HCT116 (cell line): ENCODE measurements around the gene GALNT13. TPM values are rescaled to one million over a fixed set of nuclear protein-coding genes. Genes with fewer than 3 reads are reported as not detected.

ENCODE experiments used
- ATAC-seq: fragments of 200-7000 bp; cut with Tn5 transposase; 2 replicates; pipeline ENCODE4 v1.9.1; 2020; ENCODE audit warnings: mild to moderate bottlenecking, moderate library complexity
- BruUV-seq: library from RNA; stranded (reverse); fragments of 400-500 nt; replicated peaks from 2 replicates; lab custom pipeline; 2021; lab: Mats Ljungman, UMichigan
- CTCF ChIA-PET: fragments of 300-600 bp; sonication (Branson Sonifier 250); formaldehyde crosslinking; loops from one replicate; lab custom pipeline; 2021; ENCODE audit warnings: antibody characterized with exemption; lab: Charles Lee
- POLR2A ChIA-PET: fragments of 300-600, 350-600 bp; sonication (Branson Sonifier 250); formaldehyde crosslinking; loops from one replicate; lab custom pipeline; 2021; ENCODE audit warnings: antibody characterized with exemption; lab: Charles Lee
- RAD21 ChIA-PET, 2 experiments: fragments of 300-600 bp; sonication (Branson Sonifier 250); formaldehyde crosslinking; loops; one replicate each; lab custom pipeline; 2023; ENCODE audit warnings: low total read pairs in 2 of 2; ENCODE audit not compliant: uncharacterized antibody in 2 of 2, unreplicated experiment in 2 of 2, low non-redundant PET in 1 of 2; lab: Charles Lee
- DNase-seq: peaks from one replicate; pipeline ENCODE4 v3.0.0-alpha.2; 2010; ENCODE audit warnings: low read depth, low spot score
- H2AFZ ChIP-seq: fragments of 200-600 bp; shearing (Covaris generic), sonication (generic); 2 replicates; pipeline ENCODE4 v1.6.1; 2017; ENCODE audit warnings: low read depth, mixed run types, mixed read lengths, antibody characterized with exemption, low read length; ENCODE audit not compliant: poor library complexity, severe bottlenecking
- H3K27ac ChIP-seq: 2 replicates; pipeline ENCODE4 v1.5.1; 2012; ENCODE audit warnings: low read depth, low read length
- H3K27me3 ChIP-seq: fragments of 200-600 bp; sonication (generic); 2 replicates; pipeline ENCODE4 v1.6.1; 2016; ENCODE audit warnings: mixed run types, low read length, mixed read lengths; ENCODE audit not compliant: insufficient read depth
- H3K36me3 ChIP-seq, 2 experiments: fragments of 200-500 bp in 1 of 2; fragments of 200-600 bp in 1 of 2; sonication (Bioruptor generic) in 1 of 2; sonication (generic) in 1 of 2; 2 replicates each; pipeline versions ENCODE4 v1.5.1 to v1.6.1; 2014 to 2016; ENCODE audit warnings: low read length in 2 of 2, inconsistent platforms in 1 of 2, mixed read lengths in 1 of 2, mixed run types in 1 of 2; ENCODE audit not compliant: insufficient read depth in 2 of 2, control insufficient read depth in 1 of 2
- H3K4me1 ChIP-seq, 2 experiments: fragments of 200-600 bp in 1 of 2; sonication (generic) in 1 of 2; 2 replicates each; pipeline versions ENCODE4 v1.5.1 to v1.6.1; 2012 to 2017; ENCODE audit warnings: low read length in 2 of 2, inconsistent platforms in 1 of 2, mild to moderate bottlenecking in 1 of 2, mixed read lengths in 1 of 2, mixed run types in 1 of 2, moderate library complexity in 1 of 2; ENCODE audit not compliant: insufficient read depth in 2 of 2, control insufficient read depth in 1 of 2
- H3K4me2 ChIP-seq: fragments of 200-600 bp; sonication (generic); 2 replicates; pipeline ENCODE4 v1.6.1; 2017; ENCODE audit warnings: mixed run types, low read length, mixed read lengths
- H3K4me3 ChIP-seq, 2 experiments: fragments of 200-600 bp in 1 of 2; sonication (generic) in 1 of 2; replicated peaks in 1 of 2; 2 replicates each; pipeline ENCODE4 v1.5.1; 2011 to 2016; ENCODE audit warnings: low read length in 2 of 2, control low read depth in 1 of 2, low read depth in 1 of 2, mild to moderate bottlenecking in 1 of 2, mixed read lengths in 1 of 2, mixed run types in 1 of 2
- H3K79me2 ChIP-seq: fragments of 200-600 bp; sonication (generic); 2 replicates; pipeline ENCODE4 v1.6.1; 2017; ENCODE audit warnings: mild to moderate bottlenecking, mixed run types, low read length, moderate library complexity, mixed read lengths; ENCODE audit not compliant: insufficient read depth
- H3K9ac ChIP-seq: fragments of 200-600 bp; sonication (generic); 2 replicates; pipeline ENCODE4 v1.6.1; 2016; ENCODE audit warnings: low read length, mixed read lengths
- H3K9me2 ChIP-seq: fragments of 200-600 bp; sonication (generic), shearing (Covaris generic); 2 replicates; pipeline ENCODE4 v1.6.1; 2017; ENCODE audit warnings: mixed run types, mild to moderate bottlenecking, moderate library complexity; ENCODE audit not compliant: insufficient read depth
- H3K9me3 ChIP-seq, 2 experiments: fragments of 200-500 bp in 1 of 2; fragments of 200-600 bp in 1 of 2; sonication (Bioruptor generic) in 1 of 2; sonication (generic) in 1 of 2; 2 replicates each; pipeline ENCODE4 v1.6.1; 2014 to 2017; ENCODE audit warnings: low read length in 2 of 2, mixed read lengths in 2 of 2, inconsistent platforms in 1 of 2, low read depth in 1 of 2, mild to moderate bottlenecking in 1 of 2, mixed run types in 1 of 2, moderate library complexity in 1 of 2; ENCODE audit not compliant: control insufficient read depth in 1 of 2, insufficient read depth in 1 of 2
- H4K20me1 ChIP-seq: fragments of 200-600 bp; sonication (generic), shearing (Covaris generic); 2 replicates; pipeline ENCODE4 v1.6.1; 2017; ENCODE audit warnings: mixed run types, mild to moderate bottlenecking, moderate library complexity; ENCODE audit not compliant: insufficient read depth
- CBX3 ChIP-seq: IDR thresholded peaks from 2 replicates; pipeline ENCODE4 v1.6.1; 2012; ENCODE audit warnings: low read depth
- CEBPB ChIP-seq: IDR thresholded peaks from 2 replicates; pipeline ENCODE4 v1.6.1; 2012; ENCODE audit warnings: low read depth
- EGR1 ChIP-seq: IDR thresholded peaks from 2 replicates; pipeline ENCODE4 v1.6.1; 2012; ENCODE audit warnings: low read depth
- ELF1 ChIP-seq: IDR thresholded peaks from 2 replicates; pipeline ENCODE4 v1.6.1; 2012; ENCODE audit warnings: low read depth, borderline replicate concordance
- EZH2 ChIP-seq: fragments of 200-600 bp; sonication (generic); IDR thresholded peaks from 2 replicates; pipeline ENCODE4 v1.6.1; 2017; ENCODE audit warnings: antibody characterized with exemption, mixed run types
- FOSL1 ChIP-seq: IDR thresholded peaks from 2 replicates; pipeline ENCODE4 v1.6.1; 2012; ENCODE audit warnings: low read depth
- JUND ChIP-seq: IDR thresholded peaks from 2 replicates; pipeline ENCODE4 v1.6.1; 2012
- POLR2A ChIP-seq: IDR thresholded peaks from 2 replicates; pipeline ENCODE4 v1.7.0; 2011; ENCODE audit warnings: borderline replicate concordance; ENCODE audit not compliant: insufficient read depth, insufficient read length; ENCODE audit errors: extremely low read depth
- POLR2AphosphoS5 ChIP-seq: IDR thresholded peaks from 2 replicates; pipeline ENCODE4 v1.6.1; 2011; ENCODE audit warnings: mild to moderate bottlenecking, low read depth, low read length, moderate library complexity
- SP1 ChIP-seq: IDR thresholded peaks from 2 replicates; pipeline ENCODE4 v1.6.1; 2012; ENCODE audit warnings: low read depth
- SRF ChIP-seq: IDR thresholded peaks from 2 replicates; pipeline ENCODE4 v1.6.1; 2012; ENCODE audit warnings: low read depth
- TCF7L2 ChIP-seq: IDR thresholded peaks from 2 replicates; pipeline ENCODE4 v1.7.0; 2011; ENCODE audit warnings: borderline replicate concordance, inconsistent platforms; ENCODE audit not compliant: insufficient read depth, insufficient read length; ENCODE audit errors: extremely low read depth
- intact Hi-C: fragments of 100-400 bp; cut with micrococcal nuclease; formaldehyde crosslinking; loops from 2 replicates; pipeline ENCODE4 v1.10.0; 2022
- total RNA-seq: library from RNA; stranded (reverse); gene quantifications from one replicate; pipeline ENCODE4 v1.2.1, GENCODE V29; 2021; ENCODE audit not compliant: unreplicated experiment
- TF ChIP-seq, protein P1 (sequence below): IDR thresholded peaks from 2 replicates; pipeline ENCODE4 v1.6.1; 2012

GALNT13 gene
- total RNA-seq, 1 experiment from 2014 or later = 0.44 TPM

- peak overlapping the region; percentile 16; the same call in 1 of the 2 replicates for H3K27ac ChIP-seq
- H3K27me3 ChIP-seq = no peaks in the 10 kb centered on the region
- POLR2A ChIA-PET = no interaction called here
- H3K9me2 ChIP-seq = no peaks in the 10 kb centered on the region
- DNase-seq (peak; percentile 52), ATAC-seq (peak; percentile 88)
- H3K9ac ChIP-seq = peak overlapping the region; percentile 11; the same call in 1 of the 2 replicates
- no peaks in the 10 kb centered on the region for H3K36me3 ChIP-seq
- no peaks in the 10 kb centered on the region for H3K9me3 ChIP-seq
- intact Hi-C loops = no loop called here
- peak overlapping the region; percentile 63 for H3K4me2 ChIP-seq
- peak overlapping the region; percentile 44 for H2AFZ ChIP-seq
- H3K4me1 ChIP-seq = peaks cover 9 to 21% of the 10 kb centered on the region in 2 experiments; a peak in 3 of 4 replicates
- H4K20me1 ChIP-seq = no peaks in the 10 kb centered on the region
- CTCF ChIA-PET = no interaction called here
- BruUV-seq = TSS peak; percentile 86
- H3K4me3 ChIP-seq = peak overlapping the region in 1 of 2 experiments; percentile 27; a peak in 2 of 4 replicates
- RAD21 ChIA-PET = no interaction called here
- TF ChIP-seq FOSL1 (peak; percentile 81), SP1 (peak; percentile 65; the same call in 1 of the 2 replicates), SRF (no peak), JUND (peak; percentile 75), CBX3 (peak; percentile 72; the same call in 1 of the 2 replicates), CEBPB (peak; percentile 54; the same call in 1 of the 2 replicates), TCF7L2 (no peak)
- TF ChIP-seq, protein P1, sequence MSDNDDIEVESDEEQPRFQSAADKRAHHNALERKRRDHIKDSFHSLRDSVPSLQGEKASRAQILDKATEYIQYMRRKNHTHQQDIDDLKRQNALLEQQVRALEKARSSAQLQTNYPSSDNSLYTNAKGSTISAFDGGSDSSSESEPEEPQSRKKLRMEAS = no peak
- no peaks in the 10 kb centered on the region for H3K79me2 ChIP-seq
Measured at GRCh38 chr2:153986488-153987229, 114.9 kb downstream of the GALNT13 start.

DNA sequence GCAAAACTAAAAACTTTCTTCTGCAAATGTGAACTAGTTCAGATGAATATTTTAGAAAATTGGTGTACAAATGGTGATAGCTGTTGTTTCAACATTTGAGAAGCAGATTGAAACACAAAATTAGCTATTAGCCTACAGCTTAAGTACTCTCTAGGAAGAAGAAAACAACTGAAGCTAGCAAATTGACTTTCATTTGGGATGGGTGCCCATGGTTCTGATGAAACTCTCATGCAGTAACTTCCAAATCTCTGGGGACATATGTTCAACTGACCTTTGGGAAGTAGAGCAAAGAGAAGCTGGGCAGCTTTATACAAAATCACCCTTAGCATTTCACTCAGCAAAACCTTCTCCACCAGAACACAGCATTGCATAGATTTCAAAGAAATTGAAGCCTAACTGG is 119.0 kb downstream of the GALNT13 start:
- intact Hi-C loops = no loop called here
- Histone ChIP-seq H3K9me2 (no peaks in the 10 kb centered on the region), H3K4me1 (peaks cover 8 to 18% of the 10 kb centered on the region in 2 experiments; a peak in 3 of 4 replicates), H3K4me3 (no peak overlapping the region), H3K27me3 (no peaks in the 10 kb centered on the region), H3K27ac (no peak overlapping the region), H3K79me2 (no peaks in the 10 kb centered on the region), H3K36me3 (no peaks in the 10 kb centered on the region), H4K20me1 (no peaks in the 10 kb centered on the region), H3K9ac (no peak overlapping the region), H2AFZ (no peak overlapping the region), H3K4me2 (no peak overlapping the region), H3K9me3 (no peaks in the 10 kb centered on the region)
- ATAC-seq (no peak), DNase-seq (no peak)
- CTCF ChIA-PET = no interaction called here
- POLR2A ChIA-PET = no interaction called here
- RAD21 ChIA-PET = no interaction called here
- TF ChIP-seq, protein P1 = no peak
- TF ChIP-seq POLR2AphosphoS5 (no peak), POLR2A (no peak), EGR1 (no peak), ELF1 (no peak), EZH2 (no peak)
- BruUV-seq = no TSS peak
